Fibroblast of pulmonary artery (primary cell): ENCODE results near the gene AP1G2.
A peak's percentile ranks its signal among the peaks of the same experiment; 100 is the strongest.

ENCODE experiments used
- DNase-seq: peaks from one replicate; pipeline ENCODE4 v3.0.0-alpha.2; 2010; ENCODE audit warnings: low read depth
- H3K4me3 ChIP-seq: replicated peaks from 2 replicates; pipeline ENCODE4 v1.5.1; 2011; ENCODE audit warnings: low read depth, mild to moderate bottlenecking, control low read depth, low read length, moderate library complexity
- TF ChIP-seq, protein P1 (sequence below): IDR thresholded peaks from 2 replicates; pipeline ENCODE4 v1.5.1; 2011; ENCODE audit warnings: mild to moderate bottlenecking, control low read depth, low read length, inconsistent platforms; ENCODE audit errors: missing control alignments

The AP1G2 gene

DNA sequence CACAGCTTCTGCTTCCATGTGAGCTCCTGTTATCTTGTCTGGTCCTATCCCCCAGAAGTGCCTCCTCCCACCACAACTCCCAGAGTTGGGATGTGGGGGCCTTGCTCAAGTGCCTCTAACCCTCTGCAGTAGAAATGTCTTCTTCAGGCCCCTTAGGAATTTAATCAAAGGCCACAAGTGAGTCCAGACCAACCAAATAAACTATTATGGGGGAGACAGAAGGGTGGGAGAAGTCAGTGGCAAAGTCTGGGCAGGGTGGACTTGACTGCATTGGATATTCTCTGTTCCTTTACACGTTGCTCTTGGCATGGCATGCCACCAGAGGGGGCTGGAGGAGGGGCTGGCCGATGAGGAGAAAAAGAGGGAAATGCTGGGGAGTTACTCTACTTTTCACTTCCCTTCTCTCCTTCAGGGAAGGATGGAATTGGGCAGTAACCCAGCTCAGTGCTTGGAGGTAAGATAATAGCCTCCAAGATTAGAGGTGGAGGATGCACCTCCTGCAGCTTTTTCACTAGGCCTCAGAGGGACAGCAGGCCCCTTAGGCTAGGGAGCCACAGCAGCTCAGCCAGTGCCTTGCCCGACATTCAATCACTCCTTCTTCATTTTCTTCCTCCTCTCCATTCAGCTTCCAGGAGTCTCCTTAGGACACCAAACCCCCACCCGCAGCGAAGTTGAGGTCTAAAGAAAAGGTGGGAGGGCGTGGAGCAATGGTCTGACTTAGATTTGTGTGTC lies 1.2 kb upstream of the AP1G2 start:
- no peak overlapping the region for H3K4me3 ChIP-seq
- no peak for DNase-seq
- TF ChIP-seq, protein P1, sequence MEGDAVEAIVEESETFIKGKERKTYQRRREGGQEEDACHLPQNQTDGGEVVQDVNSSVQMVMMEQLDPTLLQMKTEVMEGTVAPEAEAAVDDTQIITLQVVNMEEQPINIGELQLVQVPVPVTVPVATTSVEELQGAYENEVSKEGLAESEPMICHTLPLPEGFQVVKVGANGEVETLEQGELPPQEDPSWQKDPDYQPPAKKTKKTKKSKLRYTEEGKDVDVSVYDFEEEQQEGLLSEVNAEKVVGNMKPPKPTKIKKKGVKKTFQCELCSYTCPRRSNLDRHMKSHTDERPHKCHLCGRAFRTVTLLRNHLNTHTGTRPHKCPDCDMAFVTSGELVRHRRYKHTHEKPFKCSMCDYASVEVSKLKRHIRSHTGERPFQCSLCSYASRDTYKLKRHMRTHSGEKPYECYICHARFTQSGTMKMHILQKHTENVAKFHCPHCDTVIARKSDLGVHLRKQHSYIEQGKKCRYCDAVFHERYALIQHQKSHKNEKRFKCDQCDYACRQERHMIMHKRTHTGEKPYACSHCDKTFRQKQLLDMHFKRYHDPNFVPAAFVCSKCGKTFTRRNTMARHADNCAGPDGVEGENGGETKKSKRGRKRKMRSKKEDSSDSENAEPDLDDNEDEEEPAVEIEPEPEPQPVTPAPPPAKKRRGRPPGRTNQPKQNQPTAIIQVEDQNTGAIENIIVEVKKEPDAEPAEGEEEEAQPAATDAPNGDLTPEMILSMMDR: peak; percentile 34

DNA sequence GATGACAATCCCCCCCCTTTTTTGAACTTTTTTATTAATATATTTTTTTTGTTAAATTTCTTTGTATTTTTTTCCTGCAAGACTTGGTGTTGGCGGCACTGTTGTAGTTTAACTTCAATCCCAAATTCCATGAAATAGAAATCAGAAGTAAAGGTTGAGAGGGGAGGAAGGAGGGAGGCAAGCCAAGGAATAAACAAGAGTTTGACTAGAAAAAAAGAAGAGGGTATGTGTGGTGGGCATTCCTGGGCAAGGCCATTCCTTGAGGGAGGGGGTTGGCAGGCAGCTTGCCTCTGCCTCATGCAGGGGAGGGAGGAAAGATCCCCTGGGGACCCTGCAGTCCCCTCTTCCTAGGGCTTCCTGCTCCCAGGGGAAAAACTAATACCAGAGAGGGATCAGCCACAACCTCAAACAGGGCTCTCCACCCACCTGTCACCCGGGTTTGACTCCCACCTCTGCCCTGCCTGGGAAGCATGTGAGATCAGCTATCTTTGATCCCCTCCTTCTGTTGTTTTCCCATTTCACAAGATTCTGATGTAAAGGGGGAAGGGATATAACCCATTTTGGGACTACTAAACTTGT lies 519 bp upstream of the AP1G2 start:
- no peak for DNase-seq
- TF ChIP-seq, protein P1: no peak
- H3K4me3 ChIP-seq: peak overlapping the region; percentile 74

DNA sequence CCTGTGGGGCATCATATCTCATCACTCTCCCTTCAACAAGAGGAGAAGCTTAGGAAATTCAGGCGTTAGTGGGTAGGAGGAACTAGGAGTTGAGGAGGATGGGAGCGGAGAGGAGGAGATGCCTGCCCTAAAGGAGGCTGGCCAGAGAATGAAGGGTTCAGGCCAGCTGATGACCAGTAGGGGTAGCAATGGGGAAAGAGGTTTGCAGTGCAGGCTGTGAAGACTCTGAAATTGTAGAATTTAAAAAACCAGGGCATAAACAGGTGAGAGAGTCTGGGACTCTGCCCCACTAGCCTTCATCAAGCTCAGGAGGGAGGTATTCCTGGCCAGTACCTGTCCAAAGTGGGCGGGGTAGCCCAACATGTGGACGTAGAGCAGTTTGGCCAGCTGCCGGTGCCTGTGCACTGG lies 809 bp downstream of the AP1G2 start:
- peak; percentile 22 for DNase-seq
- TF ChIP-seq, protein P1: peak; percentile 36
- H3K4me3 ChIP-seq: peak overlapping the region; percentile 74

DNA sequence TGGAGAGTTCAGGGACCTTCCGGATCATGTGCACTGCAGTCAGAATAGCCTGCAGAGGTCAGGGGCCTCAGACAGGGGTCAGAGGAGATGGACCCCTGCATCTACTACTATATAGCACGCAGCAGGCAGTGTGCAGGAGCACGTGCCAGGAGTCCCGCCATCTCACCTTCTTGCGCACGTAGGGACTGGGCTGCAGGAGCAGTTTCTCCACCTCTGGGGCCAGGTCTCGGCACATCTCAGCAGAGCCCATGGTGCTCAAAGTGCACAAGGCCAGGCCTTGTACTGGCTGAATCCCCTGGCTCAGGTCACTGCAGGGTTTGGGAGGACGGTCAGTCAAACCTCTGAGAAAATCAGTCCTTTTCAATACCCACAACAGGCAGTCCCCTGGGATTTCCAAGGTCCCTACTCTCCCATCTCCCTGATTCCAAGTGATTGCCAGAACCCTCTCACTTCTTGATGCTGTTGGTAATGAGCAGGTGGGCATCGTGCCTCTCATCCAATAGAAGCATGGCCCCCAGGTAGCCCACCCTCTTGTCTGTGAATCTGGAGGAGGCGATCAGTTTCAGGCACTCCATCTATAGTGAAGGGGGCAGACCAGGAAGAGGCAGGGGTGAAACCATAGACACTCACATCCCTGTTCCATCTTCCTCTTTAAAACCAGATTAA lies 1.3 kb downstream of the AP1G2 start:
- peak overlapping the region; percentile 74 for H3K4me3 ChIP-seq
- TF ChIP-seq, protein P1: no peak
- DNase-seq: no peak

DNA sequence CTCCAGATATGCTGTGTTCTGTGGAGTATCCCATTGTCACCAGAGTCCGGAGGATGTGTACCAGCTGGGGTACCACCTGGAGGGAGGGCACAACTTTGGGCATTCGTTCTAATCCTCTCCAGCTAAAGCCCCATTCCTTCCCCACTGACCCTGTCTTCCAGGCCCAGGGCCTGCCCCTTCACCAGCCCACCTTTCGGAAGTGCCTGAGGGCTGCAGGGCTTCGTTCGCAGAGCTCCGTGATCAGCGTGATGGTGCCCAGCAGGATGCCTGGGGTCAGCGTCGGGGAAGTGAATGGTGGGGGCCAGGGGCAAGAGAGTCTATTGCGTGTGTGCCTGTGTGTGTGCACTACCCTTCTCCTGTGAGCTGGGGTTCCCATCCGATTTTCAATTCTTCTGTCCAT lies 2.0 kb downstream of the AP1G2 start:
- no peak for DNase-seq
- TF ChIP-seq, protein P1: no peak

DNA sequence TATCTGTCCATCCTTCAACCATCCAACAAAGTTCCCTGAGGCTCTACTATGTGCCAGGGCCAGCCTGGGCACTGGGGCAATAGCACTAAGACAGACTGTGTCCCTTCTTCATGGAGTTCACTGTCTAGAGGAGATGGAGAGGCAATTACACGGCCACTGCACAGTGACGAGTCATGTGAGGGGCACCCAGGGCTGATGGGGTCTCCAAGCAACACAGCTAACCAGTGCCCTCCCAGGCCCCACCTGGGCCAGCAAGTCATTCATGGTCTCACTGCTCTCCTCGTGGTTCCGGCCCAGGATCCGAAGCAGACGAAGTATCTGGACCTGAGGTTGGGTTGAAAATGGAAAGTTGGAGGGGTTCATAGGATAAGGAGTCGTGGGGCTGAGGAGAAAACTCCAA lies 2.7 kb downstream of the AP1G2 start:
- no peak for DNase-seq
- H3K4me3 ChIP-seq: no peak overlapping the region
- TF ChIP-seq, protein P1: no peak

More for the DNA sequence above, 2.0 kb downstream of the AP1G2 start:
- H3K4me3 ChIP-seq: no peak overlapping the region
